NCI-H2227 treated with DMSO at 0.1 percent for 48 hours (cell line): ENCODE results near the gene ARSB.

Experiments
- DNase-seq: peaks from one replicate; lab custom pipeline; 2025; lab: John Stamatoyannopoulos, UW

Gene ARSB

GRCh38 chr5:78837836-78838235 is 147.3 kb downstream of the ARSB start:
- DNase-seq: no peak

GRCh38 chr5:78835176-78835575 is 149.9 kb downstream of the ARSB start:
- no peak for DNase-seq

GRCh38 chr5:78833284-78833683 is 151.8 kb downstream of the ARSB start:
- no peak for DNase-seq

- DNase-seq: no peak
Observed at GRCh38 chr5:78830528-78831046, 154.5 kb downstream of the ARSB start.

- no peak for DNase-seq
Observed at GRCh38 chr5:78829811-78830527, 155.1 kb downstream of the ARSB start.

- no peak for DNase-seq
Observed at GRCh38 chr5:78827725-78828124, 157.4 kb downstream of the ARSB start.

GRCh38 chr5:78824831-78825281 is 160.3 kb downstream of the ARSB start:
- DNase-seq: no peak

- no peak for DNase-seq
Observed at GRCh38 chr5:78823196-78823595, 161.9 kb downstream of the ARSB start.

GRCh38 chr5:78821536-78822021 is 163.5 kb downstream of the ARSB start:
- DNase-seq: no peak

- no peak for DNase-seq
Observed at GRCh38 chr5:78819707-78820106, 165.4 kb downstream of the ARSB start.

- no peak for DNase-seq
Observed at GRCh38 chr5:78819166-78819565, 165.9 kb downstream of the ARSB start.

GRCh38 chr5:78816143-78816765 is 168.9 kb downstream of the ARSB start:
- DNase-seq: no peak

GRCh38 chr5:78813906-78814530 is 171.1 kb downstream of the ARSB start:
- DNase-seq: no peak

GRCh38 chr5:78813286-78813685 is 171.8 kb downstream of the ARSB start:
- DNase-seq: no peak

GRCh38 chr5:78811866-78812265 is 173.2 kb downstream of the ARSB start:
- no peak for DNase-seq

GRCh38 chr5:78811121-78811817 is 173.8 kb downstream of the ARSB start:
- DNase-seq: no peak

GRCh38 chr5:78810098-78810920 is 174.8 kb downstream of the ARSB start:
- DNase-seq: no peak

- no peak for DNase-seq
Observed at GRCh38 chr5:78809444-78809843, 175.7 kb downstream of the ARSB start.

- DNase-seq: no peak
Observed at GRCh38 chr5:78808818-78809217, 176.3 kb downstream of the ARSB start.

- no peak for DNase-seq
Observed at GRCh38 chr5:78808380-78808779, 176.7 kb downstream of the ARSB start.

- DNase-seq: no peak
Observed at GRCh38 chr5:78806544-78806943, 178.6 kb downstream of the ARSB start.
